Measurements from ENCODE around the gene SAMD7.

SAMD7 gene

GRCh38 chr3:169869484-169870220 is 41.7 kb upstream of the SAMD7 start, which contains the start of gene LRRC31:
LRRC31 (minus strand) TSS chr3:169869935; CDS start chr3:169869807, 128 bp downstream.
- no peak for TF ChIP-seq CTCF (IDR thresholded peaks at IDR 0.05; ENCODE audit: extremely low read depth, missing control alignments)
- no peak for DNase-seq (ENCODE audit: low spot score)

- no peak for DNase-seq (ENCODE audit: low spot score)
- TF ChIP-seq CTCF (IDR thresholded peaks at IDR 0.05; ENCODE audit: extremely low read depth, missing control alignments): no peak
Measured at GRCh38 chr3:169871129-169871886, 40.1 kb upstream of the SAMD7 start.

- TF ChIP-seq CTCF (IDR thresholded peaks at IDR 0.05; ENCODE audit: extremely low read depth, missing control alignments): no peak
- DNase-seq (ENCODE audit: low spot score): no peak
Measured at GRCh38 chr3:169879013-169879557, 32.3 kb upstream of the SAMD7 start.

DNA sequence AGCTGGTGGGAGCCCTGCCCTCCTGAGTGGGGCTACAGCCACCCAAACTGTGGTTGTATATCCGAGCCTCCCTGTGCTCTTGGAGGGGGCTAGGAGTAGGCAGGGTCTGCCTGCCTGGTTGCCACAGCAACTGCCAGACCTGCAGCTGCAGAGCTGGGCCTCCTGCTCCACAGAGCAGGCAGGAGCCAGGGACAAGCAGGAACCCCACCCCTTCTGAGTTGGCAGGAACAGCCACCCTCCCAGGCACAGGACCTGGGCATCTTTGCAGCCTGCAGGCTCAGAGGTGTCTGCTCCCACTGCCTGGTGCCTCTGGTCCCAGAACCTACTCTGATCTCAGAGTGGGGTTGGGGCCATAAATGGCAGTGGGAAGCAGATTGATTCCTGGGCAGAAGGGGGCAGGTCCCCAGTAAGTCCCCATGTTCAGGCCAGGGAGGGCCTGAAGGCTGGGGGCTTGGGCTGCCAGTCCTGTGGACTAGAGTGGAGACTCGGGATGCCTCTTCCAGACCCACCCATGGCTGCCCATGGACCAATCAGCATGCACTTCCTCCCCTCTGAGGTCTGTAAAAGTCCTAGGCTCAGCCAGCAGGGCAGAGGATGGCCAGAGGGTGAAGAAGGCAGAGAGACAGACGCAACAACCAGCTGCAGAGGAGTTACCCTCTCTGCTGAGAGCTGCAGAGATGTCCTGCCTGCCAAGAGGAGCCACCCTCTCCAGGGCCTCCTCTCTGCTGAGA is 31.4 kb upstream of the SAMD7 start:
- TF ChIP-seq CTCF (IDR thresholded peaks at IDR 0.05; ENCODE audit: extremely low read depth, missing control alignments): no peak
- no peak for DNase-seq (ENCODE audit: low spot score)

GRCh38 chr3:169880576-169881250 is 30.7 kb upstream of the SAMD7 start:
- TF ChIP-seq CTCF (IDR thresholded peaks at IDR 0.05; ENCODE audit: extremely low read depth, missing control alignments): no peak
- no peak for DNase-seq (ENCODE audit: low spot score)

DNA sequence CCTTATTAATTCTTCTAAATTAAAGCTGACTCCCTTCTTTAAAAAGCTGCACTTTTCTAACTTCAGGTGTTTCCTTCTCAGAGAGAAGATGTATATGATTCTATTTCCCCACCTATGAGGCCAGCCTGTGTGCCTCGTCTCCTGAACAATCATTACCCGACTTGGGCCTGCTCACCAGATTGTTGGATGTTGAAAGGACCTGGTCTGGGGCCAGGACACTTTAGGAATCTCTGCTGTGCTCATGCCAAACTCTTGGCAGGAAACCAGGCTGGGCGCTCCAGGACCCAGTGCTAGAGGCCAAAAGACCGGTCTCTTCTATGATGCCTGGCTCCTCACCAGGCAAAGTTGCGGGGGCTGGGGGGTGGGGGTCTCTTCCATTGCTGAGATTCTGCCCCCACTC is 24.7 kb upstream of the SAMD7 start:
- TF ChIP-seq CTCF (IDR thresholded peaks at IDR 0.05; ENCODE audit: extremely low read depth, missing control alignments): no peak
- no peak for DNase-seq (ENCODE audit: low spot score)

Measured in GM20000 (cell line).